ENCODE data around the gene SALL3. TPM values are rescaled to one million over a fixed set of nuclear protein-coding genes. Genes with fewer than 3 reads are reported as not detected.

The SALL3 gene
- total RNA-seq, 1 donor from 2014 or later, result not detected

DNA sequence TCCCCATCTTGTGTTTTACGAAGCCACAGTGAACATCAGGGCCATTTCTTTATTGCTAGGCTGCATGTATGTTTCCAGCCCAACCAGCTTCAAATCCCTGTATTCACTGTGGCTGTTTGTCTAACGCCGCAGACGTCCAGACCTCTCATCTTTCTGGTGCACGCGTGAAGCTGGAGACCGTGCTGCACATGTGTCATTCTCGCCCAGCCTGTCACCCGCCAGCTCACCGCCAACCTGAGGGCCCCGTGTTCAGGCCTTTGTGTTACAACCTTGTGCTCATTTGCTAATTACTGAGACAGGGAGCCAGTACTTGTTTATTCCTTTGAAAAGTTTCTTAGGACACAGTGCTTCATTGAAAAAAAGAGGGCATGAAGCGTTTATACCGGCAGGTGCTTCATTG is 21.4 kb downstream of the SALL3 start:
- DNase-seq (ENCODE audit: low spot score), result no peak

DNA sequence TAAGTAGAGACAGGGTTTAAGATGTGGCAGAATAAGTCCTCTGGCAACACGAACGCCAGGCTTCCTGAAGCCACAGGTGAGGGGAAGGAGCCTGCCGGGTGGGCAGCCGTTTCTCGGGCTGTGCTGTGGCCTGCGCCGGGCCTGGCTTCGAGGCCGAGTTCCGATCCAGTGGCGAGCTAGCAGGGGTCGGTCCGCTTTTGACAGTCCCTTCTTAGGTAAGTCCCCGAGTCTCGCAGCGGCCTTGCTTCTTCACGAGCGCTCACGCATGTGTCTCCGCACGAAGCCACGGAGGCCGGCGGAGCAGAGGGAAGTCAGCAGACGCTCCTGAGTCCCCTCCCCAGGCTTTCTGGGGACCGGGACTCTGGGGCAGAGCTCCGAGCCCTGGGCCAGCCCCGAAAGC is 26.0 kb downstream of the SALL3 start:
- DNase-seq (ENCODE audit: low spot score), result no peak

DNA sequence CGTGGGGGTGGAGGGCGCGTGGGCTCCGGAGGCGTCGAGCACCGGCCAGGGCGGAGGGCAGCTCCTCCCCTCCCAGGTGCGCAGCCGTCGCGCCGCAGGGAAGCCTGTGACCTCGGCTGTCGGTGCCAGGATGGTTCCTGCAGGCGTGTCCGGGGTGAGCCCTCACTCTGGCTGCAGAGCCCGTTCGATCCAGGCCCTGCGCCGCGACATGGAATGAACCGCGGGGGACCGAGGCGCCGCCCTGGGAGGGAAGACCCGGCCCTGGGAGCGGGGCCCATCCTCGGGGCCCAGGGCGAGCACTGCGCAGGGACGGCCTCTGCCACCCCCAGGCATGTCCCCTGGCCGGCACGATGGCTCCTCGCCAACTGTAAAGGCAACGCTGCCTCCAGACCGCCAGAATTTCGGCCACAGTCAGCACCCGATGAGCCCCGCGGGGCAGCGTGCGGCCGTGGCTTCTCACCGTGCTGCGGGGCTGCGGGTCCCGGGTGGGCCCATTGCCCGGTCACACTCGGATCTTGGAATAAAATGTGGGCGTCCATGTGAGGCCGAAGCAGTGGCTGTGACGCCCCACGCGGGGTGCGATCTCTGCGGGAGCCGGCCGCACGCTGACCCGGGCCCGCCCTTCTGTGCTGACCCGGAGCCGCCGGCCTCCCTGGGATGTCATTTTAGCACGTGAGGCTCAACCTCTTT is 26.6 kb downstream of the SALL3 start:
- DNase-seq (ENCODE audit: low spot score), result no peak

DNA sequence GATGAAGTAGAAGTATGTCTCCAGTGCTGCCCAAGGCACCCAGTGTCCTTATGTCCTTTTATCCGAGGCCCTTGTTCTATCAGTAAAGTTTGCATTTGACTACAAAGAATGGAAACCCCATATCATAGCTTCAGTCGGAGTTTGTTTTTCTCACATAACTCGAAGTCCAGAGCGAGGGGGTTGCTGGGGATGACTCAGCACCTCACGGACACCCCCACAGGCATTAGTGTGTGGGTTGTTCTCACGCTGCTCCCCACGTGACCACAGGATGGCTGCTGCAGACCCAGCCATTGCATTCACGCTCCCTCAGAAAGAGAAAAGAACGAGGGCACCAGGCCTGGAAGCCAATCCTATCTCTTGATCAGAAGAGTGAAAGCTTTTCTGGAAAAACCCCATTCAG is 27.8 kb downstream of the SALL3 start:
- no peak for DNase-seq (ENCODE audit: low spot score)

DNA sequence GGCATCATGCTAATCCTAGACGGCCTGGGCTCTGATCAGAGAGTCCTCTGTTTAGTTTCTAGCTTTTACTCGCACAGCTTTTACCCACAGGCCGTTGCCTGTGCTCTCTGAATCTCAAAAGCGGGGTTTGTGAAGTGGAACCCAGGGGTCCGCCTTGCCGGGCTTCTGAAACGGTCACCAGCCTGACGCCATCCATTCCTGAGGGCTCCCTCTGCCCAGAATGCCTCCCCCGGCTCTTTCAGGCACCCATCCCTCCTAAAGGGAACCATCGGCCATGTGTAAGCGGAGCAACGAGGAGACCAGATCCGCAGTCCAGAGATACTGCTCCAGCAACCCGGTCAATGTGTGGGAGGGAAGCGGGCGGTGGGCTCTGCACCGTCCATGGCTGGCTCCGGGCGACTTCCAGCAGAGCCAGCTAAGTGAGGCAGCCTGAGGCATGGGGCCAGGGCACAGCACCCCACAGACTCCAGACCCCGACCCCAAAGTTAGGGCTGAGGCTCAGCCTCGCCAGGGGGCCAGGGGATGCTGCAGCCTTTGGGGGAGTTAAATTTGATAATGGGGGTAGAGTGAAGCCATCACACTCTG is 28.8 kb downstream of the SALL3 start:
- no peak for DNase-seq (ENCODE audit: low spot score)

DNA sequence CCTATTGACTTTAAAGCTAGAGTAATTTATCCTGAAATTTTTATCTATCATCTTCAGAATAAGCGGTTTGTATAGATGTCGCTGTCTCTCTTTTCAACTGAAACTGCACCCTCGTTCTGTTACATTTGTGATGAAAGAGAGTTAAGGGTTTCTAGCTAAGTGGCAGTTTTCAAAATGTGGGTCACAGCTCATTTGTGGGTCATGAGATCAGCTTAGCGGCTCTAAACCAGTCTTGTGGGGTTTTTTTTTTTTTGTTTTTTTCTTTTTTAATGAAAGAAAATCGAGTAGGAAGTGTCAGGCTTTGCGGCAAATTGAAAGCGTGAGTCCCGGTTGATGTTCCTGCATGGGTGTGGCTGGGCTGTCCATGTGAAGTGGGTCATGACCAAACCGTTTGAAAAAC is 31.2 kb downstream of the SALL3 start:
- DNase-seq (ENCODE audit: low spot score), result no peak

DNA sequence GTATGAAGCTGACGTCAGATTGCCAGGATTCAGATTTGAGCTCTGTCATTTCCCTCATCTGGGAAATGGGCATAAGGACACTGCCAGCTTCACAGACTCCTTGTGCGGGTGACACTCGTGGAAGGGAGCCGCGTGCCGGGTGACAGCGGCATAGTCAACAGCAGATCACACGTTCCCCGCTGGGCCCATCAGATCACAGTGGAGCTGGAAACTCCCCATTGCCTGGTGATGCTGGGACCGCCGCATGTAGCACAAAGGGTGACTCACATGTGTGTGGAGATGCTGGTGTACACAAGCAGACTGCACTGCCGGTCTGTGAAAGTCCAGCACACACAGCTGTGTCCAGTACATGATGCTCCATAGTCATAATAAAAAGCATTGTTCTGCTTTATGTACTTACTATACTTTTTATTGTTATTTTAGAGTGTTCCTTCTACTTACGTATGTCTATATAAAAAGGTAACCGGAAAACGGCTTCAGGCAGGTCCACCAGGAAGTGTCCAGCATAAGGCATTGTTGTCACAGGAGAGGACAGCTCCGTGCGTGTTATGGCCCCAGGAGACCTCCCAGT is 31.8 kb downstream of the SALL3 start:
- no peak for DNase-seq (ENCODE audit: low spot score)

DNA sequence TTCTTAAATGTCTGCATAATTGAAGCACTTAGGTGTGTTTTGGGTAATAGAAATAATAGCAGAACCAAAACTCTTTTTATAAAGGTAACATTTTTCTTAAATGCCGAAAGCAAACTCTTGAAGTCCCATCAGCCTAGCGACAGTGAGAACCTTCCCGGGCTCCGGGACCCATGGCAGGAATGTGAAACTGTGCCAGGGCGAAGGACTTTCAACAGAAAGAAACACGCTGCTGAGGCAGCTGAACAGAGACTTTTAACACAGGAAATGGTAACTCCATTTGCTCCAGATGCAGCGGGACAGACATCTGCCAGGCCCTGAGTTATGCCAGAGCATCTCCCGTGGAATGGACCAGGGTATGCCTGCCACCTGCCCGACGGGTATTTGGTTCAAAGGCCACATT is 34.3 kb downstream of the SALL3 start:
- no peak for DNase-seq (ENCODE audit: low spot score)

DNA sequence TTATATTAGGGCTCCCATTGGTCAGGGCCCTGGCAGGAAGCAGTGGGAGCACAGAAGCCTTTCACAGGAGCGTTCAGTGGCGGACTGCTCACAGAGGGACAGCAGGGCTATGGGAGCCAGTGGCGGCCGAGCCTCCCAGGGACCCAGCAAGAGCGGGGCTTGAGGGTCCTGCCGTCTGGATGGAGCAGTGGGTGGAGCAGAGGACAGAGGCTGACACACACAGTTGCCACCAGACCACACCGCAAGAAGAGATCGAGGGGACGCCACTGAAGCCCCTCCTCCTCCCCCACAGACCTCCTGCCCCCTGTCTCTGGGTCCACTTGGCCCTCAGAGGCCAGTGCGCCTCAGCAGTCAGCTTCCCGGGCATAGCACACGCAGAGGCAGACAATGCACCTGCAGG is 39.3 kb downstream of the SALL3 start:
- DNase-seq (ENCODE audit: low spot score), result no peak

DNA sequence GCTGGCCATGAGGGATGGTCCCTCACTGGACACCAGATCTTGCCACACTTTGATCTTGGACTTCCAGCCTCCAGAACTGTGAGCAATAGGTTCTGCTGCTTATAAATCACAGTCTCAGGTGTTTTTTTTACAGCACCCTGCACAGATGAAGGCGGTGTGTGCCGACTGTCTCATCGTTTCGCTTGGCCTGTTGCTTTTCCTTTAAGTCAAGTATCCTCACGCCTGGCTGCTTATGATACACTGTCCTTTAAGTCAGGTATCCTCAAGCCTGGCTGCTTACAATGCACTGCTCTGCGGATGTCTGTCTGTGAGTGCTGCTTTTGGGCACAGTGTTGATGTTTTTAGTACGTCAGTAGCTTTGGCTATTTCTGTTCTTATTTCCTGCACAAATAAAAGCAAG is 40.3 kb downstream of the SALL3 start:
- no peak for DNase-seq (ENCODE audit: low spot score)

DNA sequence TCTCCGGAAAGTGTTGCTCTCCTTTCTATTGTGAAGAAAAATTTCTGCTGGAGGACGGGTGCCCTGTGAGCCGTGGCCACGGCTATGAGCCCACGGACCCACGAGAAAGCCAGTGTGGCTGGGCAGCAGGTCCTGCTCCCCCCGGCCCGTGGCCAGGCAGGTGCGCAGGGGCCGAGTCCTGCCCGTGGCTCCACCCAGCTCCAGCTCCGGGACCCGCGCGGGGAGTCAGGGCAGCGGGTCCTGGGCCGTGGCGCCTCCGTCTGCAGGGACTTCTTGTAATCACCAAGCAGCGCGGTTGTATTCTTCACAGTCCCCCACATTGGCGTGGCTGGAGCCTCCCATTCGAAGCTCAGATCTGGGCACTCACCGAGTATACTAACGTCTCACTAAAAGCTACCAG is 43.0 kb downstream of the SALL3 start:
- DNase-seq (ENCODE audit: low spot score), result no peak

DNA sequence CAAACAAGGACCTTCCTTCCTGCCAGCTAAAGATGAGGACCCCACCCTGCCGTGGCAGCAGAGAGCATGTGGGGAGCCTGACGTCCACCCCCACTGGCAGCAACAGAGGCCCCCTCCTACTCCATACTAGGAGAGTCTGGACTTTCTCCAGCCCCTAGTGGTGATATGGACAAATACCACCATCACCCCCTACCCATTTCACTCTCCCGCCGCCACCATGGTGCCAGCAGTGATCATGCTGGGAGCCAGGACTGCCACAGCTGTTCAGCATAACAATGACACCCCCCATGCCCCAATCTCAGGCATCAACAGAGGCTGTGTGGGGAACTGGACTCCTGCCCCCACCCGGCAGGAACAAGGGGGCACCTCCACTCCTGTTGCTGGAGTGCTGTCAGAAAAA is 46.9 kb downstream of the SALL3 start:
- DNase-seq (ENCODE audit: low spot score), result no peak

DNA sequence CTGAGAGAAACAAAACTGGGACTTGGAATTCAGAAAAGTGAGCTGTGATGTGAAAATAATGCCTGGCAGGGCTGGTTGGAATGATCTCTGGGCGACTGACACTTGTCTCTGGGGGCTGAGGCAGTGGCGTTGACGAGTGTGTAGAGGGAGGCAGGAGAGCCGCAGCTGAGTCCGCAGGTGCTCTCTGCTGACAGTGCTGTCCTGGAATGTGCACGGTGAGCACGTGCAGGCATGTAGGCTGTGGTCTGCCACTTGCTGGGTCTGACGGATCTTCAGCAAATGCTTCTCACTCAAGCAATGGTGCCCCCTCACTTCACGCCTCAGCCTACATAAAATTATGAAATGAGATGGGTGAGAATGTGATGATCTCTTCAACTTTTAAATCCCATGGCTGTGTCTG is 51.1 kb downstream of the SALL3 start:
- DNase-seq (ENCODE audit: low spot score), result no peak

DNA sequence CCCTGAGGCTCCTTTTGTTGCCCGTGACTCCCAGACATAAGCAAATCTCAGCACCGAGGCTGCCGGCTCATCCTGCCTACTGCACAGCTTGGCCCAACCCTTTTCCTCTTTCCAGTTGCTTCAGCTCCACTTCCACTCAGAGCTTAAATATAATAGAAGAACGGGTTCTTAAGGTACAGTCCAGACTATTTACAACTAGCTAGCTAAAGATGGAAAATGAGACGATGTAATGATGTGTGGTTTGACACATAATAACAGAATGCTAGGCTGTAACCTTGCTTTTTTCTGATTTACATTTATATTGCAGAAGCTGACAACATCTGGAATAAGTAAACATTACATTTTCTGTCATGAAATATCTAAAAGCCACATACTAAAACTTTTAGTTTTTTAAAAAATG is 62.7 kb downstream of the SALL3 start:
- no peak for DNase-seq (ENCODE audit: low spot score)

DNA sequence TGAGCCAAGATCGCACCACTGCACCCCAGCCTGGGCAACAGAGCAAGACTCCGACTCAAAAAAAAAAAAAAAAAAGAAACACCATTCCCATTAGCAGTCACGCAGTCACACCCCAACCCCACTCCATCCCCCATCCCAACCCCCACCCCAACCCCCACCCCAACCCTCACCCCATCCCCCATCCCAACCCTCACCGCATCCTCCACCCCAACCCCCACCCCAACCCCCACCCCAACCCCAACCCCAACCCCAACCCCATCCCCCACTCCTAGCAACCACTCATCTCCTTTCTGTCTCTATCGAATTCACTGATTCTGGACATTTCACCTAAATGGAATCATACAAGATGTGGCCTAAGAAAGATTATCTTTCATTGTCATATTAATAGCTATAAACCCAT is 63.7 kb downstream of the SALL3 start:
- no peak for DNase-seq (ENCODE audit: low spot score)

DNA sequence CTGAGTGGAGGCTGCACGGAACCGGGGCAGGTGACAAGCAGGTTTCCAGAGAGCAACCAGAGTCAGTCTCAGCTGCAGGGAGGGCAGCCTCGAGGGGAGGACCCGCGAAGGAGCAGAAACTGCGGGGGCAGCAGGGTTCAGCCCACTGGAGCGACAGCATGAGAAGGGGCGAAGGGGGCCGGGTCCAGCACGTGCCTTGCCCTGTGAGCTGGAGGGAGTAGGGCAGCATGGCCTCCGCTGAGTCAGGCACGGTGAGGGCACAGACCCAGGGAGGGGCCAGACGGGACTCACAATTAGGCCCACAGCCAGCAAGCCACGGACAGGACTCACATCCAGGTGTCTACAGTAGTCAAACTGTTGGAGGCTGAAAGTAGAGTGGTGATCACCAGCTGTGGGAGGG is 66.9 kb downstream of the SALL3 start:
- no peak for DNase-seq (ENCODE audit: low spot score)

DNA sequence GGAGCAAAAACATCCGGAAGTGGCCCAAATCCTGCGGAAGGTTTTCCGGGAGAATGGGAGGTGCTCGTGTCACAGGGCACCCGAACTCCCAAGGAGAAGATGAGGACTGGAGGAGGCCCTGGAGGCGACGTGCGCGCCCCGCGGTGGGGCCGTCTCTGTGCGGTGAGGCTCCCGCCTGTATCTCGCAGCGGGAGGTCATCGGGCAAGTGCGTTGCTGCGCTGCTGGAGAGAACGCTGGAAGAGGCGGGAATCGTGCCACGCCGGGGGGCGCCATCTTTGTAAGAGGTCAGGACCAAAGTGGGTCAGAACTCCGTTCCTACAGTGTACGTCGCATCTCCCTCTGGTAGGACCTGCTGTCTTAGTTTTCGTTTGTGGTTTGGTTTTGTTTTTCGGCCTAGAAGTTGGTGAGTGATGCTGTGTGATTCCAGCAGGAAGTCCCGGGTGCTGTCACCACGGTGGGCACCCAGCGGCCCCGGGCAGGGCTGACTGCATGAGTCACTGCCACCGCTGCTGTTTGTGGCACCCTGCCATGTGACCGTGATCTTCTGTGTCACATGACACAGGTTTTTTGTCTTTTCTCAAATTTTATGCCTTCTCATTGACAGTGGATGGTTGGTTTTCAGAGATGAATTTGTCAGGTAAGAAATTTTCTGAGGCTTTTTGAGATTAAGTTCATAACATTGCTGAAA is 68.1 kb downstream of the SALL3 start:
- no peak for DNase-seq (ENCODE audit: low spot score)

DNA sequence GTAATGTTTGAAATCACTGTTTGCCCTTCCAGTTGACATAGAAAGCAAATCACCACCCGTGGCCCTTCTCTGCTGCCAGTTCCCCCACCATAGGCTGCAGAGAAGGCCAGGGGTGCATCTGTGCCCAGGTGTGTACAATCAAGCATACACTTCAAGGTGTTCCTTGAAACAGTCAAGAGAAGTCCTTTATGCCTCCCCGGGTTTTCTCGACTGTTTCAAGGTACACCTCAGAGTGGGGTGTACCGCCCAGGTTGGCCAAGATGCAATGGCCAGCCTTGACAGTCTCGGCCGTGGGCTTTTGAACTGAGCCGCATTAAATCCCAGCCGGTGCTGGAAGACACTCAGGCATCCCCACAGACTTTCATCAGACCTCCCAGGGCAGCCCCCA is 68.6 kb downstream of the SALL3 start:
- no peak for DNase-seq (ENCODE audit: low spot score)

DNA sequence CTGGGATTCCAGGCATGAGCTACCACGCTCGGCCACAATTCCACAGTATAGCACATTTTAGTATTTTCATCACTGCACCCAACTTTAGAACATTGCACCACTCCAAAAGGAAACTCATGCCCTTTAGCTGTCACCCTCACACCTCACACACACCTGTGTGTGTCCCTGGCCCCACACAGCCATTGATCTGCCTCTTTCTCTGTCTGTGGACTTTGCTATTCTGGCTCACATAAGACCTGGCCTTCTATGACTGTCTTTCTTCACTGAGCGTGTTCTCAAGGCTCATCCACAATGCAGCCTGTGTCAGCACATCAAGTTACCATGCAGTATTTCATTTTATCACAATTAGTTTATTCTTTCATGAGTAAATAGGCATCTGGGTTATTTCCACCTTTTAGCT is 69.9 kb downstream of the SALL3 start:
- DNase-seq (ENCODE audit: low spot score), result no peak

All from mesenteric fat pad (tissue), 1 donor.